HG03280 (cell line): Measurements from ENCODE around the gene PDS5A.
"Not testable (repeated sequence)": the region's sequence is repeated elsewhere in the genome, so short reads cannot be mapped to it uniquely, and the experiment has no call there.

Source experiments
- ATAC-seq: cut with Tn5 transposase; IDR thresholded peaks from one replicate; pipeline ENCODE4 v1.9.1; 2021; ENCODE audit warnings: mild to moderate bottlenecking, moderate library complexity; ENCODE audit not compliant: unreplicated experiment

The PDS5A gene, protein sequence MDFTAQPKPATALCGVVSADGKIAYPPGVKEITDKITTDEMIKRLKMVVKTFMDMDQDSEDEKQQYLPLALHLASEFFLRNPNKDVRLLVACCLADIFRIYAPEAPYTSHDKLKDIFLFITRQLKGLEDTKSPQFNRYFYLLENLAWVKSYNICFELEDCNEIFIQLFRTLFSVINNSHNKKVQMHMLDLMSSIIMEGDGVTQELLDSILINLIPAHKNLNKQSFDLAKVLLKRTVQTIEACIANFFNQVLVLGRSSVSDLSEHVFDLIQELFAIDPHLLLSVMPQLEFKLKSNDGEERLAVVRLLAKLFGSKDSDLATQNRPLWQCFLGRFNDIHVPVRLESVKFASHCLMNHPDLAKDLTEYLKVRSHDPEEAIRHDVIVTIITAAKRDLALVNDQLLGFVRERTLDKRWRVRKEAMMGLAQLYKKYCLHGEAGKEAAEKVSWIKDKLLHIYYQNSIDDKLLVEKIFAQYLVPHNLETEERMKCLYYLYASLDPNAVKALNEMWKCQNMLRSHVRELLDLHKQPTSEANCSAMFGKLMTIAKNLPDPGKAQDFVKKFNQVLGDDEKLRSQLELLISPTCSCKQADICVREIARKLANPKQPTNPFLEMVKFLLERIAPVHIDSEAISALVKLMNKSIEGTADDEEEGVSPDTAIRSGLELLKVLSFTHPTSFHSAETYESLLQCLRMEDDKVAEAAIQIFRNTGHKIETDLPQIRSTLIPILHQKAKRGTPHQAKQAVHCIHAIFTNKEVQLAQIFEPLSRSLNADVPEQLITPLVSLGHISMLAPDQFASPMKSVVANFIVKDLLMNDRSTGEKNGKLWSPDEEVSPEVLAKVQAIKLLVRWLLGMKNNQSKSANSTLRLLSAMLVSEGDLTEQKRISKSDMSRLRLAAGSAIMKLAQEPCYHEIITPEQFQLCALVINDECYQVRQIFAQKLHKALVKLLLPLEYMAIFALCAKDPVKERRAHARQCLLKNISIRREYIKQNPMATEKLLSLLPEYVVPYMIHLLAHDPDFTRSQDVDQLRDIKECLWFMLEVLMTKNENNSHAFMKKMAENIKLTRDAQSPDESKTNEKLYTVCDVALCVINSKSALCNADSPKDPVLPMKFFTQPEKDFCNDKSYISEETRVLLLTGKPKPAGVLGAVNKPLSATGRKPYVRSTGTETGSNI (N-terminal part only)

DNA sequence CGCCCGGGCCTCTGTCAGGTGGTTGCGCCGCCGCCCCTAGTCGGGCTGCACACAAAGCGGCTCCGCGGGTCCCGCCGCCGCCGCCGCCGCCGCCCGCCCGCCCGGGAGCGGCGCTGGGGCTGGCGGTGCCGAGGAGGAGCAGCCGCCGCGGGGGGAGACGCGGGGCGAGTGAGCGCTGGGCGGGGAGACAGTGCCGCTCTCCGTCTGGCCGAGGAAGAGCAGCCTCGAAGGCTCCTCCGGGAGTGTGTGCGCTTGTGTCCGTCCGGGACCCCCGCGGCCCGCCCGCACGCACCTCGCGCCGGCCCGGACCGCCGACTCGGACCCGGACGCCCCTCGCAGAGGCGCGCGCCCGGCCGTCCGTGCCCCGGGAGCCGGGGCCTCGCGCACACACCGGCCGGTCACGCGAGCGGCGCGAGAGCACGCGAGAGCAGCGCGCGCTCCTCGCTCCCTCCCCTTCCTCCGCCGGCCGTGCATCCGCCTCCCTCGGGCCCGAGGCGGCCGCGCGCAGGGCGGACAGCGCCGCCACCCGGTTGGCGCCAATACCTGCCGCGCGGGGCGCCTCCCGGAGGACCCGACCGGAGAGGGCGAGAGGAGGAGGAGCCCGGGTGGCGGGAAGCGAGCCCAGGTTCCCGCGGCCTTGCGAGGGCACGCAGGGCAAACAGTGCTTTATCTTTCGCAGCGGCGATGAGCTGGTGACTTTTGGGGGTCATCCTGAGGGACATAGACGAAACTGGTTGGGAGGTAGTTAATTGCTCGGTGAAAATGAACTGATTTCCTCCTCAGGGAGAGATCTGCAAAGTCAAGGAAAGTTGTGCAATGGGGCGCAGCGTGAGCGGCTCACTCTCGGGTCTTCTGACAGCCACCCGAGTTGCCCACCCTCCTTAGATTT lies at the start of gene PDS5A:
Gene PDS5A (minus strand): TSS at position 423 of the 889 bp plus-strand sequence. CDS start 1,334 bp downstream, outside the sequence.
- ATAC-seq = peak; percentile 80

DNA sequence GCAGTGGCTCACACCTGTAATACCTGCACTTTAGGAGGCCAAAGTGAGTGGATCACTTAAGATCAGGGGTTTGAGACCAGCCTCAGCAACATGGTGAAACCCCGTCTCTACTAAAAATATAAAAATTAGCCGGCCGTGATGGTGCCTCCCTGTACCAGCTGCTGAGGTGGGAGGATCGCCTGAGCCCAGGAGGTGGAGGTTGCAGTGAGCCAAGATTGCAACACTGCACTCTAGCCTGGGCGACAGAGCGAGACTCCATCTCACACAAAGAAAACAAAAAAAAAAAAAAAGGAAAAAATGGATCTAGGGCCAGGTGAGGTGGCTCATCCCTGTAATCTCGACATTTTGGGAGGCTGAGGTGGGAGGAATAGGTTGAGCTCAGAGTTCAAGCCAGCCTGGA lies 46.3 kb upstream of the PDS5A start:
- ATAC-seq = not testable (repeated sequence)

DNA sequence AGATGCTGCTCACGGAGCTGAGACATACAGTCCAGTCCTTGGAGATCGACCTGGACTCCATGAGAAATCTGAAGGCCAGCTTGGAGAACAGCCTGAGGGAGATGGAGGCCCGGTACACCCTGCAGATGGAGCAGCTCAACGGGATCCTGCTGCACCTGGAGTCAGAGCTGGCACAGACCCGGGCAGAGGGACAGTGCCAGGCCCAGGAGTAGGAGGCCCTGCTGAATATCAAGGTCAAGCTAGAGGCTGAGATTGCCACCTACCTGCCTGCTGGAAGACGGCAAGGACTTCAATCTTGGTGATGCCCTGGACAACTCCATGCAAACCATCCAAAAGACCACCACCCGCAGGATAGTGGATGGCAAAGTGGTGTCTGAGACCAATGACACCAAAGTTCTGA lies 43.4 kb upstream of the PDS5A start:
- not testable (repeated sequence) for ATAC-seq

DNA sequence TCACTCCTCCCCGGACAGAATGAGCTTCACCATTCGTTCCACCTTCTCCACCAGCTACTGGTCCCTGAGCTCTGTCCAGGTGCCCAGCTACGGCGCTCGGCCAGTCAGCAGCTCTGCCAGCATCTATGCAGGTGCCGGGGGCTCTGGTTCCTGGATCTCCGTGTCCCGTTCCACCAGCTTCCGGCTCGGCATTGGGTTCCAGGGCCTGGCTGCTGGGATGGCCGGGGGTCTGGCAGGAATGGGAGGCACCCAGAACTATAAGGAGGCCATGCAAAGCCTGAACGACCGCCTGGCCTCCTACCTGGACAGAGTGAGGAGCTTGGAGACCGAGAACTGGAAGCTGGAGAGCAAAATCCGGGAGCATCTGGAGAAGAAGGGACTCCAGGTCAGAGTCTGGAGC lies 42.5 kb upstream of the PDS5A start:
- ATAC-seq = no peak

DNA sequence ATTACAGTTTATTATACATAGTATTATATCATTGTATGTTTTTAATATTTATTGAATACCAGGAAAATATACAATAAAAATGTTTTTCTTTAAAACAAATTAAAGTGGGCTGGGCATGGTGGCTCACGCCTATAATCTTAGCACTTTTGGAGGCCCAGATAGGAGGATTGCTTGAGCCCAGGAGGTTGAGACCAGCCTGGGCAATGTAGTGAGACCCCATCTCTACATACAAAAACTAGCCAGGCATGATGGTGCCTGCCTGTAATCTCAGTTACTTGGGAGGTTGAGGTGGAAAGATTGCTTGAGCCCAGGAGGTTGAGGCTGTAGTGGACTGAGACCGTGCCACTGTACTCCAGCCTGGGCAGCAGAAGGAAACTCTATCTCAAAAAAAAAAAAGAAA lies 38.3 kb upstream of the PDS5A start:
- ATAC-seq = no peak

DNA sequence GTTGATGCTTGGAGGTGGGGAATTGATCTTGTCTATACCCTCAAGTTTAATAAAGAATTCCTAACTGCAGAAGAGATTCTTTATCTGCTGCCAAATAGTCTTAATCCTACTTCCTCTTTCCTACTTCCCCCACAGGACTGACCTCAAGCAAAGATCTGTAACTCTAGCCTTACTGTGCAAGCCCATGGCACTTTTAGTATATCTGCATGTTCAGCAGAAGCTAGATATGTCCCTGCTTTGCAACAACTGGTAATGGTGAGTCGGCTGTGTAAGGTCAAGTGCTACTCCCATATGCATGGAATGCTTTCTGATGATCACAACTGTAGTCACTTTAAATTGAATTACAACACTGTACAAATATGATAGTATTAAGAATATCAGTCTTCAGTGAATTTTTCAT lies 26.3 kb upstream of the PDS5A start:
- ATAC-seq = no peak

DNA sequence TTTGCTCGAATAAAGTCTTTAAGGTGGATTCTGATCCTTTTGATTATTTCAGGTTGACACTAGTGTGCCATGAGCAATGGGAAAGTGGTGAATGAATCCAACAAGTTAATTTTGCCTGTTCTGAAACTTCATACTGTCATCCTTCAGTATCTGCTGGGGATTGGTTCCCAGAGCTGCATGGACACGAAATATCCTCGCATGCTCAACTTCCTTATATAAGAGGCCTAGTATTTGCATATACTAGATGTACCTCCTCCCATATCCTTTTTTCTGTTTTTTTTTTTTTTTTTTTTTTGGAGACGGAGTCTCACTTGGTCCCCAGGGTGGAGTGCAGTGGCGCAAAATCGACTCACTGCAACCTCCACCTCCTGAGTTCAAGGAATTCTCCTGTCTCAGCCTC lies 23.0 kb upstream of the PDS5A start:
- ATAC-seq = no peak

DNA sequence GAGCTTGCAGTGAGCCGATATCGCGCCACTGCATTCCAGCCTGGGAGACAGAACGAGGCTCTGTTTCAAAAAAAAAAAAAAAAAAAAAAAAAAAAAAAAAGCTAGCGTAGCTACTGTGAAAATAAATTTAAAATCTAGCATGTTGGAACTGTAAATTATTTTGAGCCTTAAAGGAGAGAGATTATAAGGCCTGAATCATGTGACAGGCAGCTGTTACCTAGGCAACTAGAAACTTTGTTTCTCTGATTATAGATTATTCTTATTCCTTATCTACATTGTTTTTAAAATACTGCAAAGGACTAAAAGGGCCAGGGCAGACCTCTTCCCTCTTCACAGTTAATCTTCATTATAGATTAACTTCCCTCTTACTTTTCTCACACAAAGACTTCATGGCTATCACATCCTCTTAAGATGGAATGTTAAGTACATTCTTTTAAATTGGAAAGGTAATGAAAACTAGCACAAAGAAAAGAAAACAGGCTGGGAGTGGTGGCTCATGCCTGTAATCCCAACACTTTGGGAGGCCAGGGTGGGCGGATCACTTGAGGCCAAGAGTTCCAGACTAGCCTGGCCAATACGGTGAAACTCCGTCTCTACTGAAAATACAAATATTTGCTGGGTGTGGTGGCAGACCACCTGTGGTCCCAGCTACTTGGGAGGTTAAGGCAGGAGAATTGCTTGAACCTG lies 21.1 kb upstream of the PDS5A start:
- ATAC-seq = no peak

DNA sequence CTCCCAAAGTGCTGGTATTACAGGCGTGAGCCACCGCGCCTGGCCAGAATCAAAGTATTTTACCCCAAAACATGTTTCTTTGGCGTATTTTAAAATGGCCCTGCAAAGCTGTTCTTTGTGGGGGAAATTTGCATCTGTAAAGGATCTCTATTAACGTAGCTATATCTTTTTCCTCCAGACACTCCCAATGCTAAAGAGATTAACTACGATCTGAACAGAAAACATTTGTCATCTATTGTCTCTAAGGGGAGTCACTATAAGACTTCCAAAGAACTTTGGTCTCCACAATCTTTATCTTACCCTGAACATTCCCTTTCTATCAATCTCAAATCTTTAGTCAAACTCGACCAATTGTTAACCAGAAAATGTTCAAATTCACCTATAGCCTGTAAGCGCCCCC lies 19.1 kb upstream of the PDS5A start:
- ATAC-seq = no peak

DNA sequence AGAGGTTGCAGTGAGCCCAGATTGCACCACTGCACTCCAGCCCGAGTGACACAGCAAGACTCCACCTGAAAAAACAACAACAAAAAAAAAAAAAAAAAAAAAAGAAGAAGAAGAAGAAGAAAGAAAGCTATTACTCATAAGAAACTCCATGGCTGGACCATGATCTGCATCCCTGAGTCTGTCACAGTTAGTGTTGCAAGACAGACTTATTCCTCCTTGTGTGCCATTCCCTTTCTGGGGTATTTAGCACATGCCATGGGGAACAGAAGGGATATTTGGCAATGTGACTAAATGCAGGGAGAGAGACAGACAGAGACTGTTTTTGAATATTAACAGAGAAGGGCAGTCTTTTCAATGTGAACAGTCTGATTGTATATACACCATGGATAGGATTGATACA lies 16.7 kb upstream of the PDS5A start:
- no peak for ATAC-seq

DNA sequence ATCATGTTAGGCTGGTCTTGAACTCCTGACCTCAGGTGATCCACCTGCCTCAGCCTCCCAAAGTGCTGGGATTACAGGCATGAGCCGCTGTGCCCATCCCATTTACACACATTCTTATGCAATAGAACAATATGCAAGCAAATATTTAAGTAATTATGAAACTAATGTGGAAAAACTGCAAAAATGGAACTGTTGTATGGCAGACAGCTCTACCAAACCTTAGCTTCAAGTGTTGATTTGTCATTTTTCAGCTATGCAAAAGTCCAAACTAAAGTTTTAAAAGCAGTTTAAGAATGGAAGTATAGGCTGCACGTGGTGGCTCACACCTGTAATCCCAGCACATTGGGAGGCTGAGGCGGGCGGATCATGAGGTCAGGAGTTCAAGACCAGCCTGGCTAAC lies 11.7 kb upstream of the PDS5A start:
- not testable (repeated sequence) for ATAC-seq

DNA sequence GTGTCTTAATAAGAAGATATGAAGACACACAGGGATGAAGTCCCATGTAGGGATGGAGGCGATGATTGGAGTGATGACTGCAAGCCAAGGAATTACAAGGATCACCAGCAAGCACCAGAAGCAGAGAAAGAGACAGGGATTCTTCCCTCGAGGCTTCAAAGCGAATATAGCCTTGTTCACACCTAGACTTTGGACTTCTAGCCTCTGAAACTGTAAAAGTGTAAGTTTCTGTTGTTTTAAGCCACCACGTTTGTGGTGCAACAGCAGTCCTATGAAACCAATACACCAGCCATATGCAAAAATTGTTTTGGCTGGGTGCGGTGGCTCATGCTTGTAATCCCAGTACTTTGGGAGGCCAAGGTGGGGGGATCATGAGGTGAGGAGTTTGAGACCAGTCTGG lies 9.8 kb upstream of the PDS5A start:
- ATAC-seq = no peak

DNA sequence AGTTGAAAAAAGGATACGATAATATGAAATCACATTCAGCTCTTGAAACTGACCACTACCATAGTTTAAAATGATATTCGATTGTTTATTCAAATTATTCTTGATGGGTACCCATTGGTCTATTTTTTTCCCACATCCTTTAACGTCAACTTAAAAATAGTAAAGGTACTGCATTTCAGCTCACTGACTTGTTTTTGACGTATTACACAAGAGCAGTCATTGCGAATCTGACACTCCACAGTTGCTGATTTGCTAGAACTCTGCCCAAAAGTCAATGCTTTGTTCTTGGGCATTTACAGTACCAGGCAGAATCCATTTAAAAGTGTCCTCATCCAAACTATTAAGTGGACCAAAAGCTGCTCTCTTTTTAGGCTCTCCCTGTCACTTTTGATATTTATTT lies 1.2 kb upstream of the PDS5A start:
- no peak for ATAC-seq

DNA sequence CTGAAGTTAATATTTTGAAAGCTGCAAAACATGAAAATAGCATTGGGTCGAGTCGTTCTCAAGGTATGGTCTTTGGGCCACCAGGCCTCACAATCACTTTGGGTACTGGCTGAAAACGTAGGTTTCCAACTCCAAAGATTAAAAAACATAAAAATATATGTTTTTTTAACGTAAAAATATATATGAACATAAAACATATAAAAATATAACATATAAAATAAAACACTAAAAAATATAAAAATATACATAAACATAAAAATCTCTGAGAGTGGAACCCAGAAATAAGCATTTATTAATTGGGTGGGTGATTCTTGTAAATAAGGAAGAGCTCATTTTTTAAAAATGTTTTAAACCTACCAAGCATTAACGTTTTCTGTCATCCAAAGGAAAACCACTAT lies 666 bp upstream of the PDS5A start:
- ATAC-seq = no peak

DNA sequence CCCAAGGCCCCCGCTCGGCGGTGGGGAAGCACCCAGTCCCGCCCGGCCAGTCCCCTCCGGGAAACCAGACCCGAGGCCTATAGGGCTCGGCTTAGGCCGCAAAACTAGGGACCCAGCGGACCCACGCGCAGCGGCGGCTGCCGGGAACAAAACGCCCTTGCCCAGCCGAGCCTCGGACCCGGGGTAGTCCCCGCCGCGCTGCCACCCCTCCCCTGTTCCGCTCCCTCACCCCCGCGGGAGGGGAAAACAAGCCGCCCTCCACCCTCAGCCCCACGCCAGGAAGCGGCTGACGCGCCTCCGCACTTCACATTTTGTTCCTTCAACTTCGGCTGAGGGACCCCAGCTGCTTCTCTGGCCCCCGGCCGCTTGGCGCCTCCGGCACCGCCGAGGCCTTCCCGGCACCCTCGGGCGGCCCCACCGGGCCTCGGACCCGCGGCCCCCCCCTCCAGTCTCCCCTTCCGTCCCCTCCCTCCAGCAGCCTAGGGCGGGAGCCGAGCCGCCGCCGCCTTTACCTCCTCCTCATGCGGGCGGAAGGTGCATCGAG lies 694 bp downstream of the PDS5A start:
- peak; percentile 19 for ATAC-seq

DNA sequence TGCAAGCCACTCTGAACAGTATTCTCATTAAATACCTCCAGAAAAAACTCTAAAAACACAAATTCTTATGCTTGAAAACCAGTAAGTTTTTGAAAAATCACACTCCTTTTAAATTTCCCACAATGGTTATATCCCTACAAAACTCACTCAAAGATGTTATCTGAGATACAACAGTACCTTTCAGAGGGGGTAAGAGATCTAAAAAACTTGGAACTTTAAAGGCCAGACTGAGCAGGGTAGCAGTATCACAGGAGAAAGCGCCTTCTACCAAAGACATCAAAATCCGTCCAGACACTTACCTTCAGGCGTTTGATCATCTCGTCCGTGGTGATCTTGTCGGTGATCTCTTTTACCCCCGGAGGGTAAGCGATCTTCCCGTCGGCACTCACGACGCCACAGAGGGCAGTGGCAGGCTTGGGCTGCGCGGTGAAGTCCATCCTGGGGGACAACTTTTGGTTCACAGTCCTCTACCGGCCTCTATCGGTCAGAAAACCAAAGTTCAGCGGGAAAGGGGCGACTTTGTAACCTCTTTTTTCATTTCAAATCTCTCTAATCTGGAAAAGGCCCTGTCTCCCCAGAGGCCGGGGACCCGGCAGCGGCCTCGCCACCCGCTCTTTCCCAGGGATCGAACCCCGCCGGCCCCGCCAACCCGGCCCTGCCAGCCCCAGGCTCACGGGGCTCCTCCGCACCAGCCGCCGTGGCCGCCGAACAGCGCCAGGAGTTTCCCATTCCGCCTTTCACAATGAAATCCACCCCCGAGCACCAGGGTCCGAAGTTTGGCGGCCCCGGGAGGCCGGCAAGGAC lies 1.4 kb downstream of the PDS5A start:
- ATAC-seq = peak; percentile 32

DNA sequence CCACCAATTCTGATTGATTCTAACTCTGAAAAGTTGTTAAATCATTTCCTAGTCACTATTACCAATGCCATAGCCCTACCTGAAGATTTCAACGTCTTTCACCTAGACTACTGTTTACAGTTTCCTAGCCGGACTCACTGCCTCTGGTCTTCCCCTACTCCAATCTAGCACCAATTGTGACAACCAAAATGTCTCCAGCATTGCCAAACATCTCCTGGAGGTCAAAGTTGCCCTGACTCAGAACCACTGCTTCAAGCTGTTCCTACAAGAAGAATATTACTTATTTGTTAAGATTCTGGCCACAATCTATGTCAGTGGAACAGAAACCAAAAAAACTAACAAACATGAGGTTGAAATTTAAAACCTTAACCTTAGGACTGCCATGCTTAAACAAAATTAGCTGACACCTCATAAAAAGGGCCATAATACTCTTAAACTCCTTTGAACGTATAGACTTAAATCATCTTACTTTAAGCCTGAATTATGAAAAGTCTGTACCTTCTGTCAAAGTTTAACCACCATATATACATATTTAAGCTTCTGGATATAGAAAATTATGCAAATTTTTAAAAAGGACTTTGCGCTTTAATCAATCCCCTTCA lies 2.1 kb downstream of the PDS5A start:
- no peak for ATAC-seq

DNA sequence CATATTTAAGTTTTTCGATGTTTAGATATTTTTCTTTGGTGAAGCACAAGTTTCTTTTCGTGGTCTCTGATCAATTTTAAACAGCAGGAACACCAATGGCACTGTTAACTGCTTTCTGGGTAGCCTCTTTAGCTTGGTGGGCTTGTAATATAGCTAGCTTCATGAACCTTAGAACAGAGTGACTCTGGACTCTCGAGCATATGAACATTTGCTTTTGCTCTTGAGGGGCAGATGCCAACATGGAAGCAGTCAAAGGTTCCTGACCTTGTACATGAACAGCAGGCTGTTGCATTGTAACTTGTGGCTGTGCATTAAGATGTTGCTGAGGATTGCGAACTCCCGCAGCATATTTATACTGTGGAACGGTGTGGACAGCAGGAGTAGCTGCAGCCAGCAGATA lies 4.7 kb downstream of the PDS5A start:
- not testable (repeated sequence) for ATAC-seq
